HepG2 (cell line): ENCODE data around the gene CST8. TPM values are rescaled to one million over a fixed set of nuclear protein-coding genes. Genes with fewer than 3 reads are reported as not detected.

Source experiments
- CHD4 ChIP-seq: fragments of 200-600 bp; sonication (generic); IDR thresholded peaks from 2 replicates; pipeline ENCODE4 v1.7.0; 2017; ENCODE audit warnings: mild to moderate bottlenecking, low read length, borderline replicate concordance
- FOXP1 ChIP-seq, 2 experiments: fragments of 450-650 bp in 1 of 2; IDR thresholded peaks; 2 replicates each; pipeline ENCODE4 v1.6.1; 2017 to 2018; ENCODE audit warnings: antibody characterized with exemption in 1 of 2
- GATAD2A ChIP-seq: IDR thresholded peaks from 2 replicates; pipeline ENCODE4 v1.6.1; 2016
- IKZF4 ChIP-seq: sonication (generic); formaldehyde crosslinking; IDR thresholded peaks from 2 replicates; pipeline ENCODE4 v1.5.1; 2020; ENCODE audit warnings: borderline replicate concordance, mild to moderate bottlenecking, low read depth, missing genetic modification reagents; ENCODE audit errors: not compliant biosample characterization
- NR2F2 ChIP-seq: IDR thresholded peaks from 2 replicates; pipeline ENCODE4 v1.6.1; 2012; ENCODE audit warnings: low read depth, inconsistent platforms, borderline replicate concordance
- SAFB2 ChIP-seq: sonication (generic); formaldehyde crosslinking; IDR thresholded peaks from 2 replicates; pipeline ENCODE4 v1.5.1; 2020; ENCODE audit warnings: missing genetic modification reagents, low read depth, mild to moderate bottlenecking, borderline replicate concordance
- TMF1 ChIP-seq: sonication (generic); formaldehyde crosslinking; IDR thresholded peaks from 2 replicates; pipeline ENCODE4 v1.8.1; 2022; ENCODE audit warnings: low read depth, missing genetic modification reagents
- ZFYVE20 ChIP-seq: sonication (generic); formaldehyde crosslinking; IDR thresholded peaks from 2 replicates; pipeline ENCODE4 v1.8.0; 2023; ENCODE audit warnings: low read depth, mild to moderate bottlenecking, moderate library complexity, missing genetic modification reagents, borderline replicate concordance
- ZNF274 ChIP-seq: sonication (generic); formaldehyde crosslinking; IDR thresholded peaks from 2 replicates; pipeline ENCODE4 v1.5.1; 2020; ENCODE audit warnings: mild to moderate bottlenecking, missing genetic modification reagents
- ZNF333 ChIP-seq: sonication (generic); formaldehyde crosslinking; IDR thresholded peaks from 2 replicates; pipeline ENCODE4 v1.4.0; 2020; ENCODE audit warnings: mild to moderate bottlenecking, missing genetic modification reagents, borderline replicate concordance
- ZNF619 ChIP-seq: sonication (generic); formaldehyde crosslinking; IDR thresholded peaks from 2 replicates; pipeline ENCODE4 v1.4.0; 2020; ENCODE audit warnings: mild to moderate bottlenecking, missing genetic modification reagents
- polyA plus RNA-seq, 8 experiments: library from polyadenylated mRNA; depleted of rRNA in 3 of 8; stranded (reverse) in 7 of 8; unstranded in 1 of 8; fragments of >200 nt; fragmentation: Illumina TruSeq in 4 of 8; extraction: Trizol in 4 of 8; gene quantifications; 2 replicates each; pipeline versions ENCODE4 v1.2.1 to v1.2.3, GENCODE V29; 2011 to 2016; ENCODE audit warnings: low read depth in 4 of 8, missing spikeins in 1 of 8, mixed read lengths in 1 of 8; ENCODE audit not compliant: insufficient read depth in 1 of 8
- total RNA-seq, 5 experiments: library from RNA; depleted of rRNA; stranded (reverse); fragments of >200 nt; fragmentation: Illumina TruSeq; extraction: Trizol; gene quantifications; 2 replicates each; pipeline ENCODE4 v1.2.3, GENCODE V29; 2016; ENCODE audit warnings: low read depth in 1 of 5
- TF ChIP-seq, protein P1 (sequence below): sonication (generic); formaldehyde crosslinking; IDR thresholded peaks from 2 replicates; pipeline ENCODE4 v1.5.1; 2020; ENCODE audit warnings: mild to moderate bottlenecking, moderate library complexity, missing genetic modification reagents
- TF ChIP-seq, protein P2 (sequence below): sonication (generic); formaldehyde crosslinking; IDR thresholded peaks from 2 replicates; pipeline ENCODE4 v1.4.0; 2020; ENCODE audit warnings: low read depth, missing genetic modification reagents
- TF ChIP-seq, protein P3 (sequence below), 2 experiments: IDR thresholded peaks; 2 replicates each; pipeline ENCODE4 v1.6.1; 2011 to 2012; ENCODE audit warnings: low read length in 2 of 2, borderline replicate concordance in 1 of 2, low read depth in 1 of 2, mild to moderate bottlenecking in 1 of 2, moderate library complexity in 1 of 2
- TF ChIP-seq, protein P4 (sequence below), 2 experiments: fragments of 450-650 bp in 1 of 2; sonication (generic) in 1 of 2; formaldehyde crosslinking; IDR thresholded peaks; 2 replicates each; pipeline versions ENCODE4 v1.5.0 to v1.8.0; 2020 to 2022; ENCODE audit warnings: mild to moderate bottlenecking in 1 of 2, missing genetic modification reagents in 1 of 2
- TF ChIP-seq, protein P5 (sequence below): sonication (generic); formaldehyde crosslinking; IDR thresholded peaks from 2 replicates; pipeline ENCODE4 v1.8.1; 2023; ENCODE audit warnings: missing genetic modification reagents, mild to moderate bottlenecking, borderline replicate concordance
- TF ChIP-seq, protein P6 (sequence below): sonication (generic); formaldehyde crosslinking; IDR thresholded peaks from 2 replicates; pipeline ENCODE4 v1.4.0; 2020; ENCODE audit warnings: missing genetic modification reagents, borderline replicate concordance

Gene CST8
- total and polyA plus RNA-seq, 2 of the 13 experiments (the other 11 are each of a cell fraction or from before 2014, with no cell fraction given) = not detected

DNA sequence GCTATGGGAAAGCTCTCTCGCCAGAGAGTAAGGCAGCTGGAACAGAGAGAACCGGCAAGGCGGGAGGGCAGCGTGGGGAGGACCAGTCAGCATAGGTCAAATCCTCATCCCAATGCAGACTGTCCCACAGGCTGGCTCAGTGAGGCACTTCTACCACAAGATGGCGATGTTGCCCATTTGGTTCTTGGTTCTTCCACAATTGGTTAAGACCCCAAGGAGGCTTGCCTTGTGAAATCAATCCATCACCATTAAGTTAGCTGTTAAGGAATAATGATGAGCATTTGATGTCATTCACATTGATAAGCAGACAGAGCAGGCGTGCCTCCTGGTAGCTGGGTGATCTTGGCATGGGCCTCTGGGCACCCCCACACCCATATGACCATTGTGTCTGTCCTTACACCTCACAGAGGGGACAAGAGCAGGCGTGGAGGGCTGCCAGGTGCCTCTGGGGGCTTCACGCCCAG is 49.0 kb upstream of the CST8 start (continued):
- TF ChIP-seq, protein P1, sequence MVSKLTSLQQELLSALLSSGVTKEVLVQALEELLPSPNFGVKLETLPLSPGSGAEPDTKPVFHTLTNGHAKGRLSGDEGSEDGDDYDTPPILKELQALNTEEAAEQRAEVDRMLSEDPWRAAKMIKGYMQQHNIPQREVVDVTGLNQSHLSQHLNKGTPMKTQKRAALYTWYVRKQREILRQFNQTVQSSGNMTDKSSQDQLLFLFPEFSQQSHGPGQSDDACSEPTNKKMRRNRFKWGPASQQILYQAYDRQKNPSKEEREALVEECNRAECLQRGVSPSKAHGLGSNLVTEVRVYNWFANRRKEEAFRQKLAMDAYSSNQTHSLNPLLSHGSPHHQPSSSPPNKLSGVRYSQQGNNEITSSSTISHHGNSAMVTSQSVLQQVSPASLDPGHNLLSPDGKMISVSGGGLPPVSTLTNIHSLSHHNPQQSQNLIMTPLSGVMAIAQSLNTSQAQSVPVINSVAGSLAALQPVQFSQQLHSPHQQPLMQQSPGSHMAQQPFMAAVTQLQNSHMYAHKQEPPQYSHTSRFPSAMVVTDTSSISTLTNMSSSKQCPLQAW (CRISPR knock-in tag) = 0 out of 2 replicates have a peak, but pooled peaks have one; percentile 17
- TF ChIP-seq ZNF619 (CRISPR knock-in tag) (0 out of 2 replicates have a peak, but pooled peaks have one; percentile 82), TMF1 (no peak), CHD4 (no peak), GATAD2A (CRISPR knock-in tag) (peak; percentile 50), SAFB2 (CRISPR knock-in tag) (no peak), NR2F2 (no peak), FOXP1 (IDR thresholded peaks at IDR 0.05) (no peak), FOXP1 (CRISPR knock-in tag; IDR thresholded peaks at IDR 0.05) (no peak), ZFYVE20 (no peak), ZNF274 (CRISPR knock-in tag) (no peak), IKZF4 (CRISPR knock-in tag) (no peak), ZNF333 (no peak)
- TF ChIP-seq, protein P2, sequence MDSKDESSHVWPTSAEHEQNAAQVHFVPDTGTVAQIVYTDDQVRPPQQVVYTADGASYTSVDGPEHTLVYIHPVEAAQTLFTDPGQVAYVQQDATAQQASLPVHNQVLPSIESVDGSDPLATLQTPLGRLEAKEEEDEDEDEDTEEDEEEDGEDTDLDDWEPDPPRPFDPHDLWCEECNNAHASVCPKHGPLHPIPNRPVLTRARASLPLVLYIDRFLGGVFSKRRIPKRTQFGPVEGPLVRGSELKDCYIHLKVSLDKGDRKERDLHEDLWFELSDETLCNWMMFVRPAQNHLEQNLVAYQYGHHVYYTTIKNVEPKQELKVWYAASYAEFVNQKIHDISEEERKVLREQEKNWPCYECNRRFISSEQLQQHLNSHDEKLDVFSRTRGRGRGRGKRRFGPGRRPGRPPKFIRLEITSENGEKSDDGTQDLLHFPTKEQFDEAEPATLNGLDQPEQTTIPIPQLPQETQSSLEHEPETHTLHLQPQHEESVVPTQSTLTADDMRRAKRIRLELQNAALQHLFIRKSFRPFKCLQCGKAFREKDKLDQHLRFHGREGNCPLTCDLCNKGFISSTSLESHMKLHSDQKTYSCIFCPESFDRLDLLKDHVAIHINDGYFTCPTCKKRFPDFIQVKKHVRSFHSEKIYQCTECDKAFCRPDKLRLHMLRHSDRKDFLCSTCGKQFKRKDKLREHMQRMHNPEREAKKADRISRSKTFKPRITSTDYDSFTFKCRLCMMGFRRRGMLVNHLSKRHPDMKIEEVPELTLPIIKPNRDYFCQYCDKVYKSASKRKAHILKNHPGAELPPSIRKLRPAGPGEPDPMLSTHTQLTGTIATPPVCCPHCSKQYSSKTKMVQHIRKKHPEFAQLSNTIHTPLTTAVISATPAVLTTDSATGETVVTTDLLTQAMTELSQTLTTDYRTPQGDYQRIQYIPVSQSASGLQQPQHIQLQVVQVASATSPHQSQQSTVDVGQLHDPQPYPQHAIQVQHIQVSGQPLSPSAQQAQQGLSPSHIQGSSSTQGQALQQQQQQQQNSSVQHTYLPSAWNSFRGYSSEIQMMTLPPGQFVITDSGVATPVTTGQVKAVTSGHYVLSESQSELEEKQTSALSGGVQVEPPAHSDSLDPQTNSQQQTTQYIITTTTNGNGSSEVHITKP (CRISPR knock-in tag) = peak; percentile 30; the same call in 1 of the 2 replicates
- TF ChIP-seq, protein P3, sequence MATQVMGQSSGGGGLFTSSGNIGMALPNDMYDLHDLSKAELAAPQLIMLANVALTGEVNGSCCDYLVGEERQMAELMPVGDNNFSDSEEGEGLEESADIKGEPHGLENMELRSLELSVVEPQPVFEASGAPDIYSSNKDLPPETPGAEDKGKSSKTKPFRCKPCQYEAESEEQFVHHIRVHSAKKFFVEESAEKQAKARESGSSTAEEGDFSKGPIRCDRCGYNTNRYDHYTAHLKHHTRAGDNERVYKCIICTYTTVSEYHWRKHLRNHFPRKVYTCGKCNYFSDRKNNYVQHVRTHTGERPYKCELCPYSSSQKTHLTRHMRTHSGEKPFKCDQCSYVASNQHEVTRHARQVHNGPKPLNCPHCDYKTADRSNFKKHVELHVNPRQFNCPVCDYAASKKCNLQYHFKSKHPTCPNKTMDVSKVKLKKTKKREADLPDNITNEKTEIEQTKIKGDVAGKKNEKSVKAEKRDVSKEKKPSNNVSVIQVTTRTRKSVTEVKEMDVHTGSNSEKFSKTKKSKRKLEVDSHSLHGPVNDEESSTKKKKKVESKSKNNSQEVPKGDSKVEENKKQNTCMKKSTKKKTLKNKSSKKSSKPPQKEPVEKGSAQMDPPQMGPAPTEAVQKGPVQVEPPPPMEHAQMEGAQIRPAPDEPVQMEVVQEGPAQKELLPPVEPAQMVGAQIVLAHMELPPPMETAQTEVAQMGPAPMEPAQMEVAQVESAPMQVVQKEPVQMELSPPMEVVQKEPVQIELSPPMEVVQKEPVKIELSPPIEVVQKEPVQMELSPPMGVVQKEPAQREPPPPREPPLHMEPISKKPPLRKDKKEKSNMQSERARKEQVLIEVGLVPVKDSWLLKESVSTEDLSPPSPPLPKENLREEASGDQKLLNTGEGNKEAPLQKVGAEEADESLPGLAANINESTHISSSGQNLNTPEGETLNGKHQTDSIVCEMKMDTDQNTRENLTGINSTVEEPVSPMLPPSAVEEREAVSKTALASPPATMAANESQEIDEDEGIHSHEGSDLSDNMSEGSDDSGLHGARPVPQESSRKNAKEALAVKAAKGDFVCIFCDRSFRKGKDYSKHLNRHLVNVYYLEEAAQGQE (IDR thresholded peaks at IDR 0.05; ENCODE audit: borderline replicate concordance in 1 of 2, low read depth in 1 of 2, low read length in 2 of 2) = no peak
- TF ChIP-seq, protein P4, sequence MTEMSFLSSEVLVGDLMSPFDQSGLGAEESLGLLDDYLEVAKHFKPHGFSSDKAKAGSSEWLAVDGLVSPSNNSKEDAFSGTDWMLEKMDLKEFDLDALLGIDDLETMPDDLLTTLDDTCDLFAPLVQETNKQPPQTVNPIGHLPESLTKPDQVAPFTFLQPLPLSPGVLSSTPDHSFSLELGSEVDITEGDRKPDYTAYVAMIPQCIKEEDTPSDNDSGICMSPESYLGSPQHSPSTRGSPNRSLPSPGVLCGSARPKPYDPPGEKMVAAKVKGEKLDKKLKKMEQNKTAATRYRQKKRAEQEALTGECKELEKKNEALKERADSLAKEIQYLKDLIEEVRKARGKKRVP (CRISPR knock-in tag; IDR thresholded peaks at IDR 0.05) = no peak
- TF ChIP-seq, protein P5, sequence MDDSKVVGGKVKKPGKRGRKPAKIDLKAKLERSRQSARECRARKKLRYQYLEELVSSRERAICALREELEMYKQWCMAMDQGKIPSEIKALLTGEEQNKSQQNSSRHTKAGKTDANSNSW (CRISPR knock-in tag) = no peak
- TF ChIP-seq, protein P6, sequence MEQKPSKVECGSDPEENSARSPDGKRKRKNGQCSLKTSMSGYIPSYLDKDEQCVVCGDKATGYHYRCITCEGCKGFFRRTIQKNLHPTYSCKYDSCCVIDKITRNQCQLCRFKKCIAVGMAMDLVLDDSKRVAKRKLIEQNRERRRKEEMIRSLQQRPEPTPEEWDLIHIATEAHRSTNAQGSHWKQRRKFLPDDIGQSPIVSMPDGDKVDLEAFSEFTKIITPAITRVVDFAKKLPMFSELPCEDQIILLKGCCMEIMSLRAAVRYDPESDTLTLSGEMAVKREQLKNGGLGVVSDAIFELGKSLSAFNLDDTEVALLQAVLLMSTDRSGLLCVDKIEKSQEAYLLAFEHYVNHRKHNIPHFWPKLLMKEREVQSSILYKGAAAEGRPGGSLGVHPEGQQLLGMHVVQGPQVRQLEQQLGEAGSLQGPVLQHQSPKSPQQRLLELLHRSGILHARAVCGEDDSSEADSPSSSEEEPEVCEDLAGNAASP (CRISPR knock-in tag) = 0 out of 2 replicates have a peak, but pooled peaks have one; percentile 43
